Measurements from ENCODE around the gene SLC3A2. TPM values are rescaled to one million over a fixed set of nuclear protein-coding genes. Genes with fewer than 3 reads are reported as not detected.

SLC3A2 gene
- total RNA-seq, 1 experiment from 2014 or later, result 619 TPM

GRCh38 chr11:62925745-62926679, 45.3 kb downstream of the SLC3A2 start:
- CTCF ChIA-PET, result no interaction called here
- H3K36me3 ChIP-seq (ENCODE audit: low read depth), result no peaks in the 10 kb centered on the region

GRCh38 chr11:62926680-62927455, 46.2 kb downstream of the SLC3A2 start:
- Histone ChIP-seq H3K36me3 (ENCODE audit: low read depth) (no peaks in the 10 kb centered on the region), H3K4me2 (no peak overlapping the region), H3K4me1 (replicated peaks; ENCODE audit: insufficient read depth) (no peaks in the 10 kb centered on the region), H3K4me3 (no peak overlapping the region), H3K27ac (no peak overlapping the region), H3K9me2 (ENCODE audit: insufficient read depth) (no peaks in the 10 kb centered on the region), H3F3A (ENCODE audit: insufficient read depth, low read depth) (no peaks in the 10 kb centered on the region), H3K9me3 (ENCODE audit: insufficient read depth, low read depth) (no peaks in the 10 kb centered on the region), H3K79me2 (ENCODE audit: low read depth) (no peaks in the 10 kb centered on the region), H3K27me3 (ENCODE audit: insufficient read depth, low read depth) (peaks cover 70% of the 10 kb centered on the region), H2AFZ (no peak overlapping the region), H4K20me1 (ENCODE audit: insufficient read depth) (no peaks in the 10 kb centered on the region)
- intact Hi-C loops (cut with micrococcal nuclease; ENCODE audit: unreplicated experiment), result no loop called here
- ChIA-PET CTCF (no interaction called here), POLR2A (ENCODE audit: unreplicated experiment) (interaction anchor here (0.5 kb wide), 2 partner anchors 81 to 244 kb away, joined by 3 to 5 read pairs; no protein-coding TSS in a partner anchor)
- no peak for DNase-seq
- no TSS peak for BruUV-seq (replicated peaks)
- no peak for TF ChIP-seq EZH2 (IDR thresholded peaks at IDR 0.05; ENCODE audit: low read depth)
- no peak for TF ChIP-seq CTCF (conservative IDR thresholded peaks at IDR 0.05)

More at GRCh38 chr11:62925745-62926679, 45.3 kb downstream of the SLC3A2 start:
- H3K4me1 ChIP-seq (replicated peaks; ENCODE audit: insufficient read depth), result no peaks in the 10 kb centered on the region
- peak overlapping the region; percentile 29; the same call in 1 of the 2 replicates for H3K4me2 ChIP-seq
- BruUV-seq (replicated peaks), result no TSS peak
- no peak overlapping the region for H3K27ac ChIP-seq
- no peak for DNase-seq
- peaks cover 78% of the 10 kb centered on the region for H3K27me3 ChIP-seq (ENCODE audit: insufficient read depth, low read depth)
- intact Hi-C loops (cut with micrococcal nuclease; ENCODE audit: unreplicated experiment), result no loop called here
- no peaks in the 10 kb centered on the region for H3K9me2 ChIP-seq (ENCODE audit: insufficient read depth)
- H2AFZ ChIP-seq, result no peak overlapping the region
- H3K4me3 ChIP-seq, result no peak overlapping the region
- POLR2A ChIA-PET (ENCODE audit: unreplicated experiment), result interaction anchor here (0.5 kb wide), 1 partner anchor 80 kb away, joined by 3 read pairs; no protein-coding TSS in a partner anchor
- H3K79me2 ChIP-seq (ENCODE audit: low read depth), result no peaks in the 10 kb centered on the region
- H3K9me3 ChIP-seq (ENCODE audit: insufficient read depth, low read depth), result no peaks in the 10 kb centered on the region
- no peak for TF ChIP-seq CTCF (conservative IDR thresholded peaks at IDR 0.05)
- no peak for TF ChIP-seq EZH2 (IDR thresholded peaks at IDR 0.05; ENCODE audit: low read depth)
- H4K20me1 ChIP-seq (ENCODE audit: insufficient read depth), result no peaks in the 10 kb centered on the region
- H3F3A ChIP-seq (ENCODE audit: insufficient read depth, low read depth), result no peaks in the 10 kb centered on the region

GRCh38 chr11:62928011-62928410, 47.3 kb downstream of the SLC3A2 start:
- Histone ChIP-seq H3K4me3 (no peak overlapping the region), H3K4me2 (no peak overlapping the region), H3K4me1 (replicated peaks; ENCODE audit: insufficient read depth) (no peaks in the 10 kb centered on the region), H3K79me2 (ENCODE audit: low read depth) (no peaks in the 10 kb centered on the region), H3K36me3 (ENCODE audit: low read depth) (no peaks in the 10 kb centered on the region), H3K9me3 (ENCODE audit: insufficient read depth, low read depth) (no peaks in the 10 kb centered on the region), H4K20me1 (ENCODE audit: insufficient read depth) (no peaks in the 10 kb centered on the region), H3K27ac (no peak overlapping the region), H3K9me2 (ENCODE audit: insufficient read depth) (no peaks in the 10 kb centered on the region), H3F3A (ENCODE audit: insufficient read depth, low read depth) (no peaks in the 10 kb centered on the region), H2AFZ (no peak overlapping the region), H3K27me3 (ENCODE audit: insufficient read depth, low read depth) (peaks cover 58% of the 10 kb centered on the region)
- intact Hi-C loops (cut with micrococcal nuclease; ENCODE audit: unreplicated experiment), result no loop called here
- CTCF ChIA-PET, result no interaction called here
- no peak for TF ChIP-seq CTCF (conservative IDR thresholded peaks at IDR 0.05)
- no peak for TF ChIP-seq EZH2 (IDR thresholded peaks at IDR 0.05; ENCODE audit: low read depth)
- no TSS peak for BruUV-seq (replicated peaks)
- POLR2A ChIA-PET (ENCODE audit: unreplicated experiment), result no interaction called here
- DNase-seq, result no peak
